Sigmoid colon (tissue), 4 donors: ENCODE measurements around the gene TMEM170B.

Experiments used
- CTCF ChIP-seq, 4 experiments: fragments of 450-650 bp in 3 of 4; fragments of 200-600 bp in 1 of 4; IDR thresholded peaks; one replicate each; pipeline ENCODE4 v1.5.1; 2016 to 2019; ENCODE audit warnings: antibody characterized with exemption in 4 of 4, mild to moderate bottlenecking in 3 of 4, moderate library complexity in 2 of 4
- POLR2A ChIP-seq, 2 donors: fragments of 450-650 bp; IDR thresholded peaks; one replicate each; pipeline ENCODE4 v1.6.1; 2016; ENCODE audit warnings: antibody characterized with exemption in 2 of 2, mild to moderate bottlenecking in 2 of 2, moderate library complexity in 2 of 2
- POLR2AphosphoS5 ChIP-seq, 4 donors: sonication (generic); formaldehyde crosslinking; IDR thresholded peaks; one replicate each; pipeline ENCODE4 v1.6.1; 2017; ENCODE audit warnings: antibody characterized with exemption in 4 of 4

GRCh38 chr6:11534561-11534960 is 3.0 kb upstream of the TMEM170B start:
- TF ChIP-seq CTCF (IDR thresholded peaks at IDR 0.05) (no peak), POLR2A (IDR thresholded peaks at IDR 0.05) (no peak), POLR2AphosphoS5 (IDR thresholded peaks at IDR 0.05) (no peak)
